Upper lobe of left lung (tissue), 4 donors: ENCODE measurements around the gene ZBTB39.
"Not testable (repeated sequence)": the region's sequence is repeated elsewhere in the genome, so short reads cannot be mapped to it uniquely, and the experiment has no call there.

Experiments used
- CTCF ChIP-seq, 6 experiments: fragments of 450-650 bp in 4 of 6; fragments of 200-600 bp in 2 of 6; sonication (generic) in 2 of 6; IDR thresholded peaks; one replicate each; pipeline ENCODE4 v1.5.1; 2016 to 2019; ENCODE audit warnings: antibody characterized with exemption in 6 of 6
- POLR2A ChIP-seq, 4 donors: fragments of 450-650 bp; IDR thresholded peaks; one replicate each; pipeline ENCODE4 v1.5.1; 2016 to 2017; ENCODE audit warnings: antibody characterized with exemption in 4 of 4, mild to moderate bottlenecking in 2 of 4
- POLR2AphosphoS5 ChIP-seq, 2 donors: sonication (generic); formaldehyde crosslinking; IDR thresholded peaks; one replicate each; pipeline ENCODE4 v1.5.1; 2017; ENCODE audit warnings: antibody characterized with exemption in 2 of 2

DNA sequence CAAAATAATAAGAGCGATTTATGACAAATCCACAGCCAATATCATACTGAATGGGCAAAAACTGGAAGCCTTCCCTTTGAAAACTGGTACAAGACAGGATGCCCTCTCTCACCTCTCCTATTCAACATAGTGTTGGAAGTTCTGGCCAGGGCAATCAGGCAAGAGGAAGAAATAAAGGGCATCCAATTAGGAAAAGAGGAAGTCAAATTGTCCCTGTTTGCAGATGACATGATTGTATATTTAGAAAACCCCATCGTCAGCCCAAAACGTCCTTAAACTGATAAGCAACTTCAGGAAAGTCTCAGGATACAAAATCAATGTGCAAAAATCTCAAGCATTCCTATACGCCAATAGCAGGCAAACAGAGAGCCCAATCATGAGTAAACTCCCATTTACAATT is 44.1 kb downstream of the ZBTB39 start:
- not testable (repeated sequence) for TF ChIP-seq CTCF, POLR2A, POLR2AphosphoS5 (IDR thresholded peaks at IDR 0.05)
